Measurements from ENCODE around the gene KANTR.

Gene KANTR

GRCh38 chrX:53126377-53126776, 32.4 kb downstream of the KANTR start:
- Histone ChIP-seq H4K20me1 (0 out of 22 replicates have a peak, but pooled peaks cover 0 to 6% (median 0%) of the 10 kb centered on the region in 11 experiments), H3K9me3 (replicated peaks in 1 of 11) (peaks cover 4 to 21% (median 13%) of the 10 kb centered on the region in 11 experiments; a peak in 16 of 22 replicates), H3K27ac (no peak overlapping the region), H3K4me1 (no peaks in the 10 kb centered on the region), H3K4me3 (no peak overlapping the region), H3K9ac (no peak overlapping the region), H3K27me3 (peaks cover 10 to 82% (median 46%) of the 10 kb centered on the region in 11 experiments; a peak in 21 of 22 replicates), H3K36me3 (peaks cover 0 to 8% (median 4%) of the 10 kb centered on the region in 11 experiments; a peak in 4 of 22 replicates), H3K4me2 (no peak overlapping the region)
- no peak for TF ChIP-seq Cebpa-rat (IDR thresholded peaks at IDR 0.05)

- Histone ChIP-seq H3K36me3 (peaks cover 0 to 12% (median 4%) of the 10 kb centered on the region in 11 experiments; a peak in 6 of 22 replicates), H3K9me3 (replicated peaks in 1 of 11) (peaks cover 4 to 21% (median 13%) of the 10 kb centered on the region in 11 experiments; a peak in 16 of 22 replicates), H3K9ac (no peak overlapping the region), H3K4me3 (no peak overlapping the region), H3K4me2 (no peak overlapping the region), H3K4me1 (no peaks in the 10 kb centered on the region), H4K20me1 (peaks cover 0 to 6% (median 0%) of the 10 kb centered on the region in 11 experiments; a peak in 1 of 22 replicates), H3K27me3 (peaks cover 13 to 82% (median 54%) of the 10 kb centered on the region in 11 experiments; a peak in 20 of 22 replicates), H3K27ac (no peak overlapping the region)
- no peak for TF ChIP-seq Cebpa-rat (IDR thresholded peaks at IDR 0.05)
These were observed 34.3 kb downstream of the KANTR start for GRCh38 chrX:53128097-53128749.

- no peaks in the 10 kb centered on the region for H3K4me1 ChIP-seq
- H4K20me1 ChIP-seq: peaks cover 0 to 5% (median 0%) of the 10 kb centered on the region in 11 experiments; a peak in 2 of 22 replicates
- H3K9me3 ChIP-seq (replicated peaks in 1 of 11): no peaks in the 10 kb centered on the region
- H3K27me3 ChIP-seq: peaks cover 8 to 53% (median 50%) of the 10 kb centered on the region in 11 experiments; a peak in 20 of 22 replicates
- no peak overlapping the region for H3K27ac ChIP-seq
- TF ChIP-seq Cebpa-rat (IDR thresholded peaks at IDR 0.05): no peak
- H3K36me3 ChIP-seq: peaks cover 0 to 11% (median 0%) of the 10 kb centered on the region in 11 experiments; a peak in 5 of 22 replicates
- no peak overlapping the region for H3K4me2 ChIP-seq
- no peak overlapping the region for H3K4me3 ChIP-seq
- H3K9ac ChIP-seq: no peak overlapping the region
These were observed 39.5 kb downstream of the KANTR start for GRCh38 chrX:53133400-53133799.

GRCh38 chrX:53135581-53135980, 41.6 kb downstream of the KANTR start:
- Histone ChIP-seq H3K27ac (no peak overlapping the region), H4K20me1 (peaks cover 0 to 5% (median 0%) of the 10 kb centered on the region in 11 experiments; a peak in 2 of 22 replicates), H3K4me1 (no peaks in the 10 kb centered on the region), H3K27me3 (peaks cover 8 to 46% (median 41%) of the 10 kb centered on the region in 11 experiments; a peak in 20 of 22 replicates), H3K4me3 (no peak overlapping the region), H3K4me2 (no peak overlapping the region), H3K36me3 (peaks cover 0 to 11% (median 0%) of the 10 kb centered on the region in 11 experiments; a peak in 5 of 22 replicates), H3K9ac (no peak overlapping the region), H3K9me3 (replicated peaks in 1 of 11) (no peaks in the 10 kb centered on the region)
- TF ChIP-seq Cebpa-rat (IDR thresholded peaks at IDR 0.05): no peak

- H3K4me3 ChIP-seq: no peak overlapping the region
- no peak overlapping the region for H3K9ac ChIP-seq
- no peaks in the 10 kb centered on the region for H3K36me3 ChIP-seq
- no peaks in the 10 kb centered on the region for H4K20me1 ChIP-seq
- H3K9me3 ChIP-seq (replicated peaks in 1 of 11): peaks cover 0 to 23% (median 9%) of the 10 kb centered on the region in 11 experiments; a peak in 10 of 22 replicates
- 0 out of 22 replicates have a peak, but pooled peaks cover 0 to 3% (median 0%) of the 10 kb centered on the region in 11 experiments for H3K27me3 ChIP-seq
- H3K4me1 ChIP-seq: no peaks in the 10 kb centered on the region
- H3K27ac ChIP-seq: no peak overlapping the region
- H3K4me2 ChIP-seq: no peak overlapping the region
- TF ChIP-seq Cebpa-rat (IDR thresholded peaks at IDR 0.05): no peak
These were observed 59.6 kb downstream of the KANTR start for GRCh38 chrX:53153581-53153980.

GRCh38 chrX:53155512-53156206, 61.7 kb downstream of the KANTR start:
- Histone ChIP-seq H3K36me3 (no peaks in the 10 kb centered on the region), H3K4me3 (no peak overlapping the region), H3K27ac (no peak overlapping the region), H4K20me1 (no peaks in the 10 kb centered on the region), H3K9ac (no peak overlapping the region), H3K4me2 (no peak overlapping the region), H3K9me3 (replicated peaks in 1 of 11) (peaks cover 0 to 22% (median 9%) of the 10 kb centered on the region in 11 experiments; a peak in 10 of 22 replicates), H3K4me1 (no peaks in the 10 kb centered on the region), H3K27me3 (0 out of 22 replicates have a peak, but pooled peaks cover 0 to 3% (median 0%) of the 10 kb centered on the region in 11 experiments)
- TF ChIP-seq Cebpa-rat (IDR thresholded peaks at IDR 0.05): no peak

GRCh38 chrX:53156207-53156596, 62.3 kb downstream of the KANTR start:
- peaks cover 0 to 18% (median 9%) of the 10 kb centered on the region in 11 experiments; a peak in 9 of 22 replicates for H3K9me3 ChIP-seq (replicated peaks in 1 of 11)
- 0 out of 22 replicates have a peak, but pooled peaks cover 0 to 3% (median 0%) of the 10 kb centered on the region in 11 experiments for H3K27me3 ChIP-seq
- no peaks in the 10 kb centered on the region for H3K36me3 ChIP-seq
- no peaks in the 10 kb centered on the region for H4K20me1 ChIP-seq
- no peak overlapping the region for H3K9ac ChIP-seq
- H3K4me3 ChIP-seq: no peak overlapping the region
- TF ChIP-seq Cebpa-rat (IDR thresholded peaks at IDR 0.05): no peak
- no peaks in the 10 kb centered on the region for H3K4me1 ChIP-seq
- no peak overlapping the region for H3K4me2 ChIP-seq
- H3K27ac ChIP-seq: no peak overlapping the region

- Histone ChIP-seq H3K27me3 (no peaks in the 10 kb centered on the region), H4K20me1 (no peaks in the 10 kb centered on the region), H3K4me3 (no peak overlapping the region), H3K9me3 (replicated peaks in 1 of 11) (peaks cover 0 to 12% (median 5%) of the 10 kb centered on the region in 11 experiments; a peak in 8 of 22 replicates), H3K9ac (no peak overlapping the region), H3K36me3 (no peaks in the 10 kb centered on the region), H3K4me1 (no peaks in the 10 kb centered on the region), H3K4me2 (no peak overlapping the region), H3K27ac (no peak overlapping the region)
- TF ChIP-seq Cebpa-rat (IDR thresholded peaks at IDR 0.05): no peak
These were observed 65.2 kb downstream of the KANTR start for GRCh38 chrX:53159184-53159583.
